ENCODE data around the gene FAM174C. TPM values are rescaled to one million over a fixed set of nuclear protein-coding genes. Genes with fewer than 3 reads are reported as not detected.
A peak's percentile ranks its signal among the peaks of the same experiment; 100 is the strongest.

FAM174C gene
- total and polyA plus RNA-seq, 8 donors: 10.6 to 58.7 (median 19.4) TPM

- no peak for TF ChIP-seq CTCF (IDR thresholded peaks at IDR 0.05)
- intact Hi-C loops (cut with DNase I): no loop called here
- ATAC-seq (no peak), DNase-seq (peak in 1 of 4 donors; percentile 52)
- H3K9me3 ChIP-seq: no peaks in the 10 kb centered on the region
- H3K27me3 ChIP-seq: no peaks in the 10 kb centered on the region
- peaks cover 28 to 66% of the 10 kb centered on the region in 2 donors for H3K4me1 ChIP-seq
- peak overlapping the region; percentile 97 to 99 for H3K27ac ChIP-seq
- H3K4me3 ChIP-seq: peak overlapping the region; percentile 78 to 99
- H3K36me3 ChIP-seq: peaks cover 9 to 78% of the 10 kb centered on the region in 2 donors
These were observed 21.2 kb upstream of the FAM174C start for GRCh38 chr19:1254081-1254527.

- Histone ChIP-seq H3K4me3 (peak overlapping the region in 1 of 2 donors; percentile 99), H3K4me1 (peaks cover 33 to 71% of the 10 kb centered on the region in 2 donors)
These were observed 20.7 kb upstream of the FAM174C start for GRCh38 chr19:1254530-1255185.

GRCh38 chr19:1255186-1256161 is 19.9 kb upstream of the FAM174C start:
- no peak for TF ChIP-seq CTCF (IDR thresholded peaks at IDR 0.05)
- peaks cover 41 to 79% of the 10 kb centered on the region in 2 donors for H3K4me1 ChIP-seq

More at GRCh38 chr19:1254530-1255185, 20.7 kb upstream of the FAM174C start:
- Histone ChIP-seq H3K27me3 (no peaks in the 10 kb centered on the region), H3K9me3 (no peaks in the 10 kb centered on the region), H3K36me3 (peaks cover 9 to 78% of the 10 kb centered on the region in 2 donors), H3K27ac (peak overlapping the region; percentile 97 to 99)
- ATAC-seq: no peak
- no peak for DNase-seq
- no peak for TF ChIP-seq CTCF (IDR thresholded peaks at IDR 0.05)
- intact Hi-C loops (cut with DNase I): no loop called here

GRCh38 chr19:1256646-1257474 is 18.5 kb upstream of the FAM174C start:
- ATAC-seq (no peak), DNase-seq (no peak)
- Histone ChIP-seq H3K9me3 (no peaks in the 10 kb centered on the region), H3K27me3 (no peaks in the 10 kb centered on the region), H3K27ac (peak overlapping the region; percentile 19 to 99), H3K4me1 (peaks cover 49 to 91% of the 10 kb centered on the region in 2 donors), H3K36me3 (peaks cover 9 to 58% of the 10 kb centered on the region in 2 donors), H3K4me3 (no peak overlapping the region)
- TF ChIP-seq CTCF (IDR thresholded peaks at IDR 0.05): no peak
- intact Hi-C loops (cut with DNase I): no loop called here

More at GRCh38 chr19:1255186-1256161, 19.9 kb upstream of the FAM174C start:
- Histone ChIP-seq H3K36me3 (peaks cover 9 to 71% of the 10 kb centered on the region in 2 donors), H3K27ac (peak overlapping the region in 1 of 2 donors; percentile 99), H3K27me3 (no peaks in the 10 kb centered on the region), H3K9me3 (no peaks in the 10 kb centered on the region), H3K4me3 (peak overlapping the region in 1 of 2 donors; percentile 99)
- no peak for ATAC-seq
- intact Hi-C loops (cut with DNase I): no loop called here
- no peak for DNase-seq

Data from left lung (tissue), 10 donors.